ENCODE measurements around the gene CORO1A.
"Not testable (repeated sequence)": the region's sequence is repeated elsewhere in the genome, so short reads cannot be mapped to it uniquely, and the experiment has no call there.

CORO1A gene

DNA sequence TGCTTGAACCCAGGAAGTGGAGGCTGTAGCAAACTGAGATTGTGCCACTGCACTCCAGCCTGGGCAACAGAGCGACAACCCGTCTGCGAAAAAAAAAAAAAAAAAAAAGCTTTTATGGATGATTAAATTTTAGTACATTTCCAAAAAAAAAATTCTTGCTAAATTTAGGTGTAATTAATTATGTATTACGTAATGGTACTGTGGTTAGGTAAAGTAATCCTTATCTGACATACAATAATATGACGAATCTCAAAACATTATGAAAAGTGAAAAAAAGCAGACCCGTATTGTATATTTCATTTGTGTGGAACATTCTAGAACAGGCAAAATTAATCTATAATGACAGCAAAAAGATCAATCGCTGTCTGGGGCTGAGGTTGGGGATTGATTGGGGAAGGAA, 10.3 kb upstream of the CORO1A start:
- no peak for DNase-seq

GRCh38 chr16:30176876-30177275, 6.5 kb upstream of the CORO1A start:
- not testable (repeated sequence) for DNase-seq

- DNase-seq: no peak
These were observed 4.2 kb upstream of the CORO1A start for GRCh38 chr16:30179195-30179594.

GRCh38 chr16:30179931-30180330, 3.5 kb upstream of the CORO1A start:
- DNase-seq: no peak

GRCh38 chr16:30180741-30181140, 2.7 kb upstream of the CORO1A start:
- DNase-seq: no peak

- peak; percentile 78 for DNase-seq
These were observed 891 bp downstream of the CORO1A start for GRCh38 chr16:30184096-30184890.

DNA sequence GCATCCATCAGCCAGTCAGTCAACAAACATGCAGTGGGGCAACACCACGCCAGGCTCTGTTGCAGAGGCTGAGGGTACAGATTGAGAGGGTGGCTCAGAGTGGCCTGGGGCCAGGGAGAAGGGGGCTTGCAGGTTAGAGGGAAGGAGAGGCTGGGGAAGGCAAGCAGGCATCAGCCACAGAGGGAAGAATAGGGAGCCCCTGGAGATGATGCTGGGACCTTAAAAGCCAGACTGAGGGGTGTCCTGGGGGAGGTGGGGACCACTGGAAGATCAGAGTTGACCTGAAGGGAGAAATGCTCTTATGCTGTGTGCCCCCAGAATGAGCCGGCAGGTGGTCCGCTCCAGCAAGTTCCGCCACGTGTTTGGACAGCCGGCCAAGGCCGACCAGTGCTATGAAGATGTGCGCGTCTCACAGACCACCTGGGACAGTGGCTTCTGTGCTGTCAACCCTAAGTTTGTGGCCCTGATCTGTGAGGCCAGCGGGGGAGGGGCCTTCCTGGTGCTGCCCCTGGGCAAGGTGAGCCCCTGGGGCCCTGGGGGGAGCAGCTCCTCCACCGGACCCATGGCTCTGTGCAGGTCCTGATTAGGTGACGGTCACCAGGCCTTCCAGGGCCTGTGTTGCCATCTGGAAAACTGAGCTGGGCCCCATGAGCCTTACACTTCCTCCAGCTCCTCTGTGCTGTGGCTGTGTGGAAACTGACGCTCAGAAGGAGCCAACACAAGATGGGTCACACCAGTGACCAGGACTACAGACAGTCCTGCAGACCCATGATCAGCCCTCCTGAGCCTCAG, 1.7 kb downstream of the CORO1A start:
- DNase-seq: peak; percentile 68

DNA sequence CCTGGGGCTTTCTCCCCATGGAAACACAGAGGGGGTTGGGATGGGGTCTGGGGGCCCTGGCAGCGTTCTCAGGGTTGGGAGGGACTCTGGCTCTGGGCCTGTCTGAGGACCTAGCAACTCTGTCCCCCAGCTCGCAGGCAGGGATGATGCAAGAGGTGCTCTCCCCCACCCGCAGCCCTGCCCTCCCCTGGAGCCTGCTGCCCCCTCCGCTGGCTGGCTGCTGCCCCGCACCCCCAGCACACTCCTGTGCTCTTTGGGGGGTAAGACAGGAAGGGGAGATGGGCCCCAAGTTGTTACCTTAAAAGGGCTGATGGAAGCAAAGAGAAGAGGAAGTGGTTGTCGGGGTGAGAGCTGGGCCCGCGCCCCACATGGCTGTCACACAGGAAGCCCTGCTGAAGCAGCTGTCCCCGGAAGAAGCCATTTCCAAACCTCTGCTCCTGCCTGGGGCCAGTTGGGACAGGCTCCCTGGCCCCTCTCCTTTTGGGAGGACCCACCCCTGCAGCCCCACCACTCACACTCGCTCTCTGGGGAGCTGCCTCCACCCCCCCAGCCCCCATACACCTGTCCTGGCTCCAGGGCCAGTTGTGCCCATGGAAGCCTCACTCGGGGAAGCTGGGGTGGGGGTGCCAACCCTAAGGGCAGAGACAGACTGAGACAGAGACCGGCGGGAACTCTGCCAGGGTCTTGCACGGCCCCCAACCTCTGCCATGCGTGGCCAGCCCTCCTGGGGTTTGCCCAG, 2.5 kb downstream of the CORO1A start:
- peak; percentile 84 for DNase-seq

DNA sequence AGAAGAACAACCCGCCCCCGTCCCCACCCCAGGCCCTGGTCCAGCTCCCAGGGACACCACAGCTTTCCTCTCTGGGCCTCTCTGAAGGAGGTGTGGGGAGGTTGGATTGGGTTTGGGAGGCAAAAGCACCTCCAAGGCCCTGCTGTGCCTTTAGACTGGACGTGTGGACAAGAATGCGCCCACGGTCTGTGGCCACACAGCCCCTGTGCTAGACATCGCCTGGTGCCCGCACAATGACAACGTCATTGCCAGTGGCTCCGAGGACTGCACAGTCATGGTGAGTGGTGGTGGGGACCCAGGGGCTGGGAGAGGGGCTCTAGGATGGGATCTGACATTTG, 3.0 kb downstream of the CORO1A start:
- no peak for DNase-seq

DNA sequence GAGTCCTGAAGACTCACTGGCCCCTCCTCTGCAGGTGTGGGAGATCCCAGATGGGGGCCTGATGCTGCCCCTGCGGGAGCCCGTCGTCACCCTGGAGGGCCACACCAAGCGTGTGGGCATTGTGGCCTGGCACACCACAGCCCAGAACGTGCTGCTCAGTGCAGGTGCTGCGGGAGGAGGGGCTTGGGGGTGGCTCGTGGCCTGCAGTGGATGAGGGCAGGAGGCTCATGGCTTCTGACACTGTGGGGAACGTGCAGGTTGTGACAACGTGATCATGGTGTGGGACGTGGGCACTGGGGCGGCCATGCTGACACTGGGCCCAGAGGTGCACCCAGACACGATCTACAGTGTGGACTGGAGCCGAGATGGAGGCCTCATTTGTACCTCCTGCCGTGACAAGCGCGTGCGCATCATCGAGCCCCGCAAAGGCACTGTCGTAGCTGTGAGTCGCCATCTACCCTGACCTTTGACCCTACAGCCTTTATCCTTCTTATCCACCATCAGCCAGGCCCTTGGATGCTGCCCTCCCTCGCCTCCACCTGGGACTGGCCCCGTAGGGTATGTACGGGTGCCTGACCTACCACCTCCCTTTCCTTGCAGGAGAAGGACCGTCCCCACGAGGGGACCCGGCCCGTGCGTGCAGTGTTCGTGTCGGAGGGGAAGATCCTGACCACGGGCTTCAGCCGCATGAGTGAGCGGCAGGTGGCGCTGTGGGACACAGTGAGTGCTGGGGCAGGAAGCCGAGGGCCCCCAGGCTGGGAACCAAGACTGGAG, 3.6 kb downstream of the CORO1A start:
- peak; percentile 96 for DNase-seq

GRCh38 chr16:30187556-30187865, 4.1 kb downstream of the CORO1A start:
- no peak for DNase-seq

DNA sequence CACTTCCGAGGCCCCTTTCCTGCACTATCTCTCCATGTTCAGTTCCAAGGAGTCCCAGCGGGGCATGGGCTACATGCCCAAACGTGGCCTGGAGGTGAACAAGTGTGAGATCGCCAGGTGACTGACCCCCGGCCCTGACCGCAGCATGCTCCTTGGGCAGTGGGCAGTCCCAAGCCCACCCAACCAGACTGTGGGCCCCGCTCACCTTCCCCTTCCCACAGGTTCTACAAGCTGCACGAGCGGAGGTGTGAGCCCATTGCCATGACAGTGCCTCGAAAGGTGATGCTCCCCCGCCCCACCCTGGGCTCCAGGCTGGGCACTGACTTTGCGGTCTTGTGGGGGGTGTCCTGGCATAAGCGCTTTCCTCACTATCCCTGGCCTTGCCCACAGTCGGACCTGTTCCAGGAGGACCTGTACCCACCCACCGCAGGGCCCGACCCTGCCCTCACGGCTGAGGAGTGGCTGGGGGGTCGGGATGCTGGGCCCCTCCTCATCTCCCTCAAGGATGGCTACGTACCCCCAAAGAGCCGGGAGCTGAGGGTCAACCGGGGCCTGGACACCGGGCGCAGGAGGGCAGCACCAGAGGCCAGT, 4.7 kb downstream of the CORO1A start:
- peak; percentile 34 for DNase-seq

DNA sequence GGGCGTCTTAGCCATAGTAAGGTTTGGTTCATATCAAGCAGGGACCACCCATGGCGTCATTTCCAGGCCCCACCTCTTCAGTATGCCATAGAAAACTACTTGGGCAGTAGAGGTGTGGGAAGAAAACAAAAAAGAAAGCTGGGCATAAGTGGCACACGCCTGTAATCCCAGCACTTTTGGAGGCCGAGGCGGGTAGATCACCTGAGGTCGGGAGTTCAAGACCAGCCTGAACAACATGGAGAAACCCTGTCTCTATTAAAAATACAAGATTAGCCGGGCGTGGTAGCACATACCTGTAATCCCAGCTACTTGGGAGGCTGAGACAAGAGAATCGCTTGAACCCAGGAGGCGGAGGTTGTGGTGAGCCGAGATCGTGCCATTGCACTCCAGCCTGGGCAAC, 7.8 kb downstream of the CORO1A start:
- DNase-seq: not testable (repeated sequence)

GRCh38 chr16:30193098-30193497, 9.7 kb downstream of the CORO1A start:
- not testable (repeated sequence) for DNase-seq

- DNase-seq: not testable (repeated sequence)
These were observed 10.2 kb downstream of the CORO1A start, which contains the start of the genes BOLA2B and SLX1A for GRCh38 chr16:30193615-30194014. TSS of gene BOLA2B (minus strand) at chr16:30193666. CDS start at chr16:30193595, 71 bp downstream. TSS of gene SLX1A (plus strand) at chr16:30193875. CDS start at chr16:30194085, 210 bp downstream.

GRCh38 chr16:30194172-30194925, 10.9 kb downstream of the CORO1A start:
- DNase-seq: peak; percentile 29

- not testable (repeated sequence) for DNase-seq
These were observed 13.6 kb downstream of the CORO1A start for GRCh38 chr16:30197001-30197400.

- DNase-seq: not testable (repeated sequence)
These were observed 15.6 kb downstream of the CORO1A start, which contains the start of gene SULT1A3 for GRCh38 chr16:30199049-30199448. TSS of gene SULT1A3 (plus strand) at chr16:30199255. CDS start at chr16:30200729, 1,474 bp downstream.

DNA sequence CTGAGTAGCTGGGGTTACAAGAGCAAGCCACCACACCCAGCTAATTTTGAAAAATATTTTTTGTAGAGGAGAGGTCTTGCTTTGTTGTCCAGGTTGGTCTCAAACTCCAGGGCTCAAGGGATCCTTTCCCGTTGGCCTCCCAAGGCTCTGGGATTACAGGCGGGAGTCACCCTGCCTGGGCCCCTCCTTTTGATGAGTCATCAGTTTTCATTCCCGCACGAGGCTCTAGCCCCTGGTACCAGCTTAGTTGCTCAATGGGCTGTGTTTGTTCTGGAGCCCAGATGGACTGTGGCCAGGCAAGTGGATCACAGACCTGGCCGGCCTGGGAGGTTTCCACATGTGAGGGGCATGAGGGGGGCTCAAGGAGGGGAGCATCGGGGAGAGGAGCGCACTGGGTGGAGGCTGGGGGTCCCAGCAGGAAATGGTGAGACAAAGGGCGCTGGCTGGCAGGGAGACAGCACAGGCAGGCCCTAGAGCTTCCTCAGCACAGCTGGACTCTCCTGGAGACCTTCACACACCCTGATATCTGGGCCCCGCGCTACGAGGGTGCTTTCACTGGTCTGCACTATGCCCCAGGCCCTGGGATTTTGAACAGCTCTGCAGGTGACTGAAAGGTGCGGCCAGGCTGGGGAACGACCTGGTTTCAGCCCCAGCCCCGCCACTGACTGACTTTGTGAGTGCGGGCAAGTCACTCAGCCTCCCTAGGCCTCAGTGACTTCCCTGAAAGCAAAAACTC, 16.4 kb downstream of the CORO1A start:
- not testable (repeated sequence) for DNase-seq

GRCh38 chr16:30205541-30206236, 22.3 kb downstream of the CORO1A start:
- DNase-seq: peak; percentile 27
